Left ventricle myocardium inferior (tissue), 1 donor: ENCODE measurements around the gene NABP1. TPM values are rescaled to one million over a fixed set of nuclear protein-coding genes. Genes with fewer than 3 reads are reported as not detected.

Experiments used
- DNase-seq: peaks from one replicate; pipeline ENCODE4 v3.0.0-alpha.2; 2020
- H3K27ac ChIP-seq: fragments of 200-600 bp; replicated peaks from 2 replicates; pipeline ENCODE4 v1.8.0; 2021
- H3K27me3 ChIP-seq: fragments of 200-600 bp; 2 replicates; pipeline ENCODE4 v1.8.0; 2021; ENCODE audit warnings: low read depth
- H3K36me3 ChIP-seq: fragments of 200-600 bp; 2 replicates; pipeline ENCODE4 v1.8.0; 2021
- H3K4me1 ChIP-seq: fragments of 200-600 bp; 2 replicates; pipeline ENCODE4 v1.8.0; 2021
- H3K4me3 ChIP-seq: fragments of 200-600 bp; 2 replicates; pipeline ENCODE4 v1.8.0; 2021; ENCODE audit warnings: mild to moderate bottlenecking, moderate library complexity
- H3K9me3 ChIP-seq: fragments of 200-600 bp; replicated peaks from 2 replicates; pipeline ENCODE4 v1.8.0; 2021
- intact Hi-C: fragments of 100-400 bp; cut with micrococcal nuclease; formaldehyde crosslinking; loops from one replicate; pipeline ENCODE4 v1.11.0; 2022
- total RNA-seq: library from RNA; stranded (reverse); fragmentation: NEBNext Ultra II Directional; extraction: Animal tissue kit (Norgen Biotek cat#: 25700); gene quantifications from one replicate; pipeline ENCODE4 v1.2.1, GENCODE V29; 2021
- TF ChIP-seq, protein P1 (sequence below): fragments of 200-600 bp; IDR thresholded peaks from 2 replicates; pipeline ENCODE4 v1.8.0; 2021; ENCODE audit warnings: antibody characterized with exemption, mild to moderate bottlenecking, borderline replicate concordance
- donor health status: DM: no; HTN: yes; CAD: no; lungs with severe emphysema.

The NABP1 gene
- total RNA-seq, 1 donor from 2014 or later, result 3.3 TPM

GRCh38 chr2:191670787-191671186 is 7.1 kb upstream of the NABP1 start:
- H3K4me1 ChIP-seq, result no peaks in the 10 kb centered on the region
- no peak overlapping the region for H3K27ac ChIP-seq
- H3K36me3 ChIP-seq, result no peaks in the 10 kb centered on the region
- H3K9me3 ChIP-seq, result no peaks in the 10 kb centered on the region
- H3K4me3 ChIP-seq, result no peak overlapping the region
- no peak for DNase-seq
- intact Hi-C loops, result no loop called here
- TF ChIP-seq, protein P1, sequence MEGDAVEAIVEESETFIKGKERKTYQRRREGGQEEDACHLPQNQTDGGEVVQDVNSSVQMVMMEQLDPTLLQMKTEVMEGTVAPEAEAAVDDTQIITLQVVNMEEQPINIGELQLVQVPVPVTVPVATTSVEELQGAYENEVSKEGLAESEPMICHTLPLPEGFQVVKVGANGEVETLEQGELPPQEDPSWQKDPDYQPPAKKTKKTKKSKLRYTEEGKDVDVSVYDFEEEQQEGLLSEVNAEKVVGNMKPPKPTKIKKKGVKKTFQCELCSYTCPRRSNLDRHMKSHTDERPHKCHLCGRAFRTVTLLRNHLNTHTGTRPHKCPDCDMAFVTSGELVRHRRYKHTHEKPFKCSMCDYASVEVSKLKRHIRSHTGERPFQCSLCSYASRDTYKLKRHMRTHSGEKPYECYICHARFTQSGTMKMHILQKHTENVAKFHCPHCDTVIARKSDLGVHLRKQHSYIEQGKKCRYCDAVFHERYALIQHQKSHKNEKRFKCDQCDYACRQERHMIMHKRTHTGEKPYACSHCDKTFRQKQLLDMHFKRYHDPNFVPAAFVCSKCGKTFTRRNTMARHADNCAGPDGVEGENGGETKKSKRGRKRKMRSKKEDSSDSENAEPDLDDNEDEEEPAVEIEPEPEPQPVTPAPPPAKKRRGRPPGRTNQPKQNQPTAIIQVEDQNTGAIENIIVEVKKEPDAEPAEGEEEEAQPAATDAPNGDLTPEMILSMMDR, result no peak
- H3K27me3 ChIP-seq, result peaks cover 23% of the 10 kb centered on the region

GRCh38 chr2:191675807-191676721 is 1.9 kb upstream of the NABP1 start:
- TF ChIP-seq, protein P1, result no peak
- Histone ChIP-seq H3K27me3 (no peaks in the 10 kb centered on the region), H3K4me3 (no peak overlapping the region), H3K27ac (peak overlapping the region; percentile 94), H3K9me3 (no peaks in the 10 kb centered on the region), H3K36me3 (no peaks in the 10 kb centered on the region), H3K4me1 (peaks cover 23% of the 10 kb centered on the region)
- DNase-seq, result peak; percentile 20
- intact Hi-C loops, result no loop called here

DNA sequence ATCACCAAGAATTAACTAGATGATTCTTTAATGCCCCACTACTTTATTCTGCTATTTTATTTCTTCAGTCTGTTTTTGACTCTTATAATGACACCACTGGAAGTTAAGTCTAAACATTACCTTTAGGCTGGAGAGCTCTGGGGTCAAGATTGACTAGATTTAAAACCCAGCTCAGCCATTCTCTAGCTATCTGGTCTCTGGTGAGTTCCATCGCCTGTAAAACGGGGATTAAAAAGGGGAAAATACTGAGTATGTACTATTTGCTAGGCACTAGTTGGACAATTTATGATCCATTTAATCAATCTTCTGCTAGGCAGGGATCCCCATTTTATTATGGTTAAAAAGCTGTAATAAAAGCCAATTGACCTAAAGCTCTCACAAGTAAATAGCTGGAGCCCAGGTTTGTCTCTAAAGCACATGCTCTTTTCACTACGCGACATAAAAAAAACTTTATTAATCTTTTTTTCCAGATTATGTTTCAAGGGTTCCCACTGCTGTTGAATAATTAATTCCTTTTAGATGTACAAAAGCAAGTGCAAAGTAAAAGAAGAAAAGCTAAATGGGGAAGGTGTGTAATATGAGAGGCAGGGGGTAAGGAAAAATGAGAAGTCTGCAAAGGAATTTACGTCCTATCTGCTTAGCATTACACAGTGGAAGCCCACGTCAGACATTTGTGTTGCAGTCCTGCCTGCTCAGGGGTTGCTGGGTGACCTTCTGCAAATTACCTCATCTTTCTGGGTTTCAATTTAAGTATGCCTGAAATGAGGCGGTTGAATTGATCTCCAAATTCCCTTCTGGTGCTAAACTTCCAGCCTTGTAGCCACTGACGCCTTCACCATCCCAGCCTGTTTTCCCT is 918 bp upstream of the NABP1 start:
- Histone ChIP-seq H3K4me3 (peak overlapping the region; percentile 84), H3K9me3 (no peaks in the 10 kb centered on the region), H3K27ac (peak overlapping the region; percentile 94), H3K36me3 (no peaks in the 10 kb centered on the region), H3K27me3 (no peaks in the 10 kb centered on the region), H3K4me1 (peaks cover 23% of the 10 kb centered on the region)
- DNase-seq, result no peak
- TF ChIP-seq, protein P1, result no peak
- intact Hi-C loops, result no loop called here

- Histone ChIP-seq H3K4me1 (peaks cover 23% of the 10 kb centered on the region), H3K27ac (peak overlapping the region; percentile 94), H3K4me3 (peak overlapping the region; percentile 84), H3K27me3 (no peaks in the 10 kb centered on the region), H3K36me3 (no peaks in the 10 kb centered on the region), H3K9me3 (no peaks in the 10 kb centered on the region)
- TF ChIP-seq, protein P1, result no peak
- intact Hi-C loops, result no loop called here
- DNase-seq, result peak; percentile 50
Observed at GRCh38 chr2:191678437-191679100, 633 bp downstream of the NABP1 start.
